ENCODE results near the gene EPS15. TPM values are rescaled to one million over a fixed set of nuclear protein-coding genes. Genes with fewer than 3 reads are reported as not detected.

EPS15 gene
- total RNA-seq, 1 experiment from 2014 or later: 54.4 TPM

GRCh38 chr1:51551081-51551480 is 32.0 kb upstream of the EPS15 start:
- ChIA-PET POLR2A (no interaction called here), CTCF (no interaction called here)
- no peaks in the 10 kb centered on the region for H3K9me3 ChIP-seq (ENCODE audit: control insufficient read depth, insufficient read depth, low read depth, low read length)
- ATAC-seq: no peak
- peak overlapping the region; percentile 1; the same call in 1 of the 2 replicates for H3K27ac ChIP-seq (ENCODE audit: low read length)
- BruUV-seq (replicated peaks): no TSS peak
- TF ChIP-seq TCF7L2 (IDR thresholded peaks at IDR 0.05; ENCODE audit: low read depth, low read length): no peak
- no peak for TF ChIP-seq POLR2AphosphoS5 (IDR thresholded peaks at IDR 0.05; ENCODE audit: low read depth, low read length)
- no peak for TF ChIP-seq SIN3A (IDR thresholded peaks at IDR 0.05; ENCODE audit: borderline replicate concordance, insufficient read depth, low read depth, low read length)
- no peak for TF ChIP-seq REST (IDR thresholded peaks at IDR 0.05; ENCODE audit: insufficient read depth in 1 of 2, low read depth in 2 of 2, low read length in 1 of 2)
- TF ChIP-seq CTCF (IDR thresholded peaks at IDR 0.05): no peak
- DNase-seq (ENCODE audit: low read depth, low spot score): no peak
- in situ Hi-C loops (cut with HindIII; ENCODE audit: low pct_unique_long_range_greater_than_20kb, low sequenced_read_pairs): no loop called here
- no peak overlapping the region for H3K4me3 ChIP-seq (ENCODE audit: low read depth in 2 of 2, low read length in 2 of 2)
- H3K36me3 ChIP-seq (ENCODE audit: control insufficient read depth, insufficient read depth, low read length): no peaks in the 10 kb centered on the region
- intact Hi-C loops (cut with micrococcal nuclease; ENCODE audit: unreplicated experiment): no loop called here
- peaks cover 7% of the 10 kb centered on the region for H3K4me1 ChIP-seq (ENCODE audit: control insufficient read depth, insufficient read depth, low read length)
- H3K27me3 ChIP-seq (ENCODE audit: control insufficient read depth, insufficient read depth, low read length): no peaks in the 10 kb centered on the region

GRCh38 chr1:51549901-51550300 is 30.8 kb upstream of the EPS15 start:
- no peak for ATAC-seq
- in situ Hi-C loops (cut with HindIII; ENCODE audit: low pct_unique_long_range_greater_than_20kb, low sequenced_read_pairs): no loop called here
- CTCF ChIA-PET: no interaction called here

More at GRCh38 chr1:51549901-51550300, 30.8 kb upstream of the EPS15 start:
- intact Hi-C loops (cut with micrococcal nuclease; ENCODE audit: unreplicated experiment): no loop called here
- peaks cover 7% of the 10 kb centered on the region for H3K4me1 ChIP-seq (ENCODE audit: control insufficient read depth, insufficient read depth, low read length)
- H3K27me3 ChIP-seq (ENCODE audit: control insufficient read depth, insufficient read depth, low read length): no peaks in the 10 kb centered on the region
- POLR2A ChIA-PET: no interaction called here
- no peak overlapping the region for H3K4me3 ChIP-seq (ENCODE audit: low read depth in 2 of 2, low read length in 2 of 2)
- no peak overlapping the region for H3K27ac ChIP-seq (ENCODE audit: low read length)
- TF ChIP-seq POLR2AphosphoS5 (IDR thresholded peaks at IDR 0.05; ENCODE audit: low read depth, low read length) (no peak), TCF7L2 (IDR thresholded peaks at IDR 0.05; ENCODE audit: low read depth, low read length) (no peak), SIN3A (IDR thresholded peaks at IDR 0.05; ENCODE audit: borderline replicate concordance, insufficient read depth, low read depth, low read length) (no peak), CTCF (IDR thresholded peaks at IDR 0.05) (no peak), REST (IDR thresholded peaks at IDR 0.05; ENCODE audit: insufficient read depth in 1 of 2, low read depth in 2 of 2, low read length in 1 of 2) (no peak)
- no TSS peak for BruUV-seq (replicated peaks)
- DNase-seq (ENCODE audit: low read depth, low spot score): no peak
- H3K36me3 ChIP-seq (ENCODE audit: control insufficient read depth, insufficient read depth, low read length): no peaks in the 10 kb centered on the region
- no peaks in the 10 kb centered on the region for H3K9me3 ChIP-seq (ENCODE audit: control insufficient read depth, insufficient read depth, low read depth, low read length)

All from Panc1 (cell line).